Neural progenitor cell (in vitro differentiated cells): ENCODE data around the gene DCC. TPM values are rescaled to one million over a fixed set of nuclear protein-coding genes. Genes with fewer than 3 reads are reported as not detected.

ENCODE experiments used
- DNase-seq: peaks from one replicate; pipeline ENCODE4 v3.0.0-alpha.2; 2016; ENCODE audit warnings: low spot score
- H2AFZ ChIP-seq: fragments of 200-600 bp; sonication (generic); replicated peaks from 2 replicates; pipeline ENCODE4 v1.6.1; 2016; ENCODE audit warnings: antibody characterized with exemption
- H3F3A ChIP-seq: fragments of 200-600 bp; sonication (generic); 2 replicates; pipeline ENCODE4 v1.6.1; 2016; ENCODE audit warnings: antibody characterized with exemption, low read depth
- H3K27ac ChIP-seq: fragments of 200-600 bp; sonication (generic); 2 replicates; pipeline ENCODE4 v1.5.1; 2016; ENCODE audit warnings: mild to moderate bottlenecking
- H3K27me3 ChIP-seq: fragments of 200-600 bp; sonication (generic); 2 replicates; pipeline ENCODE4 v1.6.1; 2016; ENCODE audit warnings: mild to moderate bottlenecking, moderate library complexity
- H3K36me3 ChIP-seq: fragments of 200-600 bp; sonication (generic); 2 replicates; pipeline ENCODE4 v1.5.1; 2016
- H3K4me1 ChIP-seq: fragments of 200-600 bp; sonication (generic); 2 replicates; pipeline ENCODE4 v1.6.1; 2016; ENCODE audit warnings: mixed run types
- H3K4me2 ChIP-seq: fragments of 200-600 bp; sonication (generic); 2 replicates; pipeline ENCODE4 v1.6.1; 2016
- H3K4me3 ChIP-seq: fragments of 200-600 bp; sonication (generic); 2 replicates; pipeline ENCODE4 v1.5.1; 2016
- H3K79me2 ChIP-seq: fragments of 200-600 bp; sonication (generic); 2 replicates; pipeline ENCODE4 v1.6.1; 2016; ENCODE audit warnings: low read depth
- H3K9ac ChIP-seq: fragments of 200-600 bp; sonication (generic); 2 replicates; pipeline ENCODE4 v1.6.1; 2016
- H3K9me3 ChIP-seq: fragments of 200-600 bp; sonication (generic); 2 replicates; pipeline ENCODE4 v1.5.1; 2016; ENCODE audit warnings: low read depth
- H4K20me1 ChIP-seq: fragments of 200-600 bp; sonication (generic); 2 replicates; pipeline ENCODE4 v1.6.1; 2016; ENCODE audit warnings: low read depth
- H3K27ac Mint-ChIP-seq: 3 replicates; pipeline ENCODE4 v1.8.0; 2021; ENCODE audit warnings: mixed read lengths
- H3K27me3 Mint-ChIP-seq: 2 replicates; pipeline ENCODE4 v1.8.0; 2022; ENCODE audit warnings: low read depth, mild to moderate bottlenecking, inconsistent platforms, moderate library complexity, mixed read lengths; ENCODE audit not compliant: insufficient read depth
- H3K36me3 Mint-ChIP-seq: 3 replicates; pipeline ENCODE4 v1.8.0; 2021; ENCODE audit warnings: mixed read lengths
- H3K4me1 Mint-ChIP-seq: 3 replicates; pipeline ENCODE4 v1.8.0; 2021; ENCODE audit warnings: mixed read lengths
- H3K4me3 Mint-ChIP-seq: 3 replicates; pipeline ENCODE4 v1.8.0; 2021; ENCODE audit warnings: mild to moderate bottlenecking, moderate library complexity, mixed read lengths
- H3K9me3 Mint-ChIP-seq: 3 replicates; pipeline ENCODE4 v1.8.0; 2020; ENCODE audit warnings: mixed read lengths
- EZH2 ChIP-seq: fragments of 200-600 bp; sonication (generic); IDR thresholded peaks from 2 replicates; pipeline ENCODE4 v1.6.1; 2017; ENCODE audit warnings: antibody characterized with exemption, mild to moderate bottlenecking, moderate library complexity
- EZH2phosphoT487 ChIP-seq: fragments of 200-600 bp; sonication (generic); IDR thresholded peaks from 2 replicates; pipeline ENCODE4 v1.6.1; 2017; ENCODE audit warnings: antibody characterized with exemption
- total RNA-seq: library from RNA; depleted of rRNA; stranded (reverse); fragments of >200 nt; gene quantifications from 2 replicates; pipeline ENCODE4 v1.2.3, GENCODE V29; 2015; ENCODE audit warnings: low replicate concordance
- TF ChIP-seq, protein P1 (sequence below): fragments of 200-600 bp; sonication (generic); IDR thresholded peaks from 2 replicates; pipeline ENCODE4 v1.5.1; 2017; ENCODE audit warnings: antibody characterized with exemption, mild to moderate bottlenecking

The DCC gene
- total RNA-seq, 1 donor from 2014 or later = 0.41 TPM

DNA sequence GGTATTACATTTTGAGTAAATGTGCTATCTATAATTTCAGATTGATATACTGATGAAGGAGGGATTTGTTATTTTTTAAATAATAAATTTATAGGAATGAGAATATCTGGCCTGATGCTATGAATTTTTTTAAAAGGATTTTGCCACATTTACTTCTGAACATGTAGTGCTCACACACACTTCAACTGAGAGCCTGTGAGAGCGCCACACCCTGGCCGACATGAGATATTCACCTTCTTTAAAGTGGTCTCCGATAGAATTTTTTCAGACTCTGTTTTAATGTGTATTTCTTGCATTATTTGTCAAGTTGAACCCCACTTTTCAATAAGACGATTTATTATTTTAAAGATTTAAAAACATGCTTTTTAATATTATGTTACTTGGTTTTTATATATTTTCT, 813.3 kb downstream of the DCC start:
- H3K36me3 Mint-ChIP-seq = peaks cover 2% of the 10 kb centered on the region
- no peaks in the 10 kb centered on the region for H3K9me3 ChIP-seq
- H3K4me3 Mint-ChIP-seq = no peak overlapping the region

DNA sequence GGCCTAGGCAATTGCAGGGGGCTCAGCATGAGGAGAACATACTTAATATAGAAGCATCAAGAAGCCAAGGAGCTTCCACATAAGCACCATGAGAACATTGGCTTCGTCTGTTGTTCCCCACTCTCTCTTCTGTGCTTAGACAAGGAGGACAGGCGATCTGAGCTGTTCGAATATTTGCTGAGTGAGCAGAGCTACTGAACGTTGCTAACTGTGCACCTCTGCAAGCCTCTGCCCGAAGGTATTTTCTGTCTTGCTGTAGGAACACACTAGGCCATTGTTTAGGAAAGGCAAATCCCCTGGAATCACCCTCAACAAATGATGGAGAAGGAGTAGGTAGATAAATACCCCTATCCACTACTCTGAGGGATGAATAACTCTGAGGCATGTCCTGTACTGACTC, 813.8 kb downstream of the DCC start:
- H3F3A ChIP-seq = peaks cover 4% of the 10 kb centered on the region
- DNase-seq = no peak
- Mint-ChIP-seq H3K36me3 (peaks cover 2% of the 10 kb centered on the region), H3K27ac (no peak overlapping the region), H3K4me1 (peaks cover 23% of the 10 kb centered on the region), H3K4me3 (no peak overlapping the region), H3K27me3 (peaks cover 7% of the 10 kb centered on the region), H3K9me3 (no peaks in the 10 kb centered on the region)
- no peak overlapping the region for H3K4me3 ChIP-seq
- peaks cover 14% of the 10 kb centered on the region for H3K4me1 ChIP-seq
- no peaks in the 10 kb centered on the region for H3K36me3 ChIP-seq
- no peaks in the 10 kb centered on the region for H3K79me2 ChIP-seq
- H3K27ac ChIP-seq = no peak overlapping the region
- no peak overlapping the region for H2AFZ ChIP-seq
- no peaks in the 10 kb centered on the region for H3K27me3 ChIP-seq
- H3K9me3 ChIP-seq = no peaks in the 10 kb centered on the region
- no peak overlapping the region for H3K4me2 ChIP-seq
- TF ChIP-seq, protein P1, sequence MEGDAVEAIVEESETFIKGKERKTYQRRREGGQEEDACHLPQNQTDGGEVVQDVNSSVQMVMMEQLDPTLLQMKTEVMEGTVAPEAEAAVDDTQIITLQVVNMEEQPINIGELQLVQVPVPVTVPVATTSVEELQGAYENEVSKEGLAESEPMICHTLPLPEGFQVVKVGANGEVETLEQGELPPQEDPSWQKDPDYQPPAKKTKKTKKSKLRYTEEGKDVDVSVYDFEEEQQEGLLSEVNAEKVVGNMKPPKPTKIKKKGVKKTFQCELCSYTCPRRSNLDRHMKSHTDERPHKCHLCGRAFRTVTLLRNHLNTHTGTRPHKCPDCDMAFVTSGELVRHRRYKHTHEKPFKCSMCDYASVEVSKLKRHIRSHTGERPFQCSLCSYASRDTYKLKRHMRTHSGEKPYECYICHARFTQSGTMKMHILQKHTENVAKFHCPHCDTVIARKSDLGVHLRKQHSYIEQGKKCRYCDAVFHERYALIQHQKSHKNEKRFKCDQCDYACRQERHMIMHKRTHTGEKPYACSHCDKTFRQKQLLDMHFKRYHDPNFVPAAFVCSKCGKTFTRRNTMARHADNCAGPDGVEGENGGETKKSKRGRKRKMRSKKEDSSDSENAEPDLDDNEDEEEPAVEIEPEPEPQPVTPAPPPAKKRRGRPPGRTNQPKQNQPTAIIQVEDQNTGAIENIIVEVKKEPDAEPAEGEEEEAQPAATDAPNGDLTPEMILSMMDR = no peak
- TF ChIP-seq EZH2phosphoT487 (no peak), EZH2 (no peak)
- H3K9ac ChIP-seq = no peak overlapping the region
- H4K20me1 ChIP-seq = no peaks in the 10 kb centered on the region

More for the DNA sequence above, 813.3 kb downstream of the DCC start:
- TF ChIP-seq, protein P1 = peak; percentile 67
- TF ChIP-seq EZH2 = no peak
- no peak for TF ChIP-seq EZH2phosphoT487
- H2AFZ ChIP-seq = no peak overlapping the region
- Mint-ChIP-seq H3K9me3 (no peaks in the 10 kb centered on the region), H3K27me3 (peaks cover 7% of the 10 kb centered on the region), H3K4me1 (peaks cover 25% of the 10 kb centered on the region), H3K27ac (no peak overlapping the region)
- no peak overlapping the region for H3K27ac ChIP-seq
- no peaks in the 10 kb centered on the region for H3K27me3 ChIP-seq
- peak; percentile 44 for DNase-seq
- H3K9ac ChIP-seq = no peak overlapping the region
- no peak overlapping the region for H3K4me2 ChIP-seq
- no peak overlapping the region for H3K4me3 ChIP-seq
- no peaks in the 10 kb centered on the region for H3K79me2 ChIP-seq
- H3F3A ChIP-seq = peaks cover 4% of the 10 kb centered on the region
- H3K4me1 ChIP-seq = peaks cover 14% of the 10 kb centered on the region
- H4K20me1 ChIP-seq = no peaks in the 10 kb centered on the region
- H3K36me3 ChIP-seq = no peaks in the 10 kb centered on the region

DNA sequence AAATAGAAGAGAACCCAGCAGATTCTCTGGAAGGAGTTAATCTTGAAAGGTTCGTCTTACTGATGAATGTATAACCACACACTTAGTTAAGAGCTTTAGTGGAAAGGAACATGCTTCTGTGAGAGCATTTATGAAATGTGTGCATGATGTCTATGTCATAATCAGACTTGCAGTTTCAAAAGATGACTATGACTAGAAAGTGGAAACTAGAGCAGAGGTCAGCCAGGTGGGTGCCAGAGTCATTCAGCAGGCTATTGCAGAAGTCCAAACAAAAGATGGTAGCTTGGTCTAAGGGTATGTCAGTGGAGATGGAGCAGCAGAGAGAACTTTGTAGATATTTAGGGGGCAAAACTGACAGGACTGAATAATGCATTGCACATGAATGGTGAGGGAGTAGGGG, 825.8 kb downstream of the DCC start:
- no peaks in the 10 kb centered on the region for H3K79me2 ChIP-seq
- H4K20me1 ChIP-seq = no peaks in the 10 kb centered on the region
- Mint-ChIP-seq H3K27me3 (peaks cover 5% of the 10 kb centered on the region), H3K4me3 (no peak overlapping the region), H3K4me1 (no peaks in the 10 kb centered on the region), H3K27ac (no peak overlapping the region), H3K36me3 (no peaks in the 10 kb centered on the region), H3K9me3 (no peaks in the 10 kb centered on the region)
- no peak overlapping the region for H3K27ac ChIP-seq
- no peak for DNase-seq
- H3F3A ChIP-seq = no peaks in the 10 kb centered on the region
- no peak overlapping the region for H3K4me3 ChIP-seq
- no peaks in the 10 kb centered on the region for H3K27me3 ChIP-seq
- H3K9me3 ChIP-seq = no peaks in the 10 kb centered on the region
- H3K9ac ChIP-seq = no peak overlapping the region
- H3K4me1 ChIP-seq = no peaks in the 10 kb centered on the region
- no peak overlapping the region for H3K4me2 ChIP-seq
- no peak overlapping the region for H2AFZ ChIP-seq
- no peak for TF ChIP-seq EZH2
- TF ChIP-seq, protein P1 = no peak
- TF ChIP-seq EZH2phosphoT487 = no peak
- H3K36me3 ChIP-seq = no peaks in the 10 kb centered on the region
